ENCODE data around the gene DAPK2. TPM values are rescaled to one million over a fixed set of nuclear protein-coding genes. Genes with fewer than 3 reads are reported as not detected.
"Not testable (repeated sequence)": the region's sequence is repeated elsewhere in the genome, so short reads cannot be mapped to it uniquely, and the experiment has no call there.

DAPK2 gene
- total RNA-seq, 2 donors from 2014 or later = 1.6 to 2.7 TPM

- H3K36me3 Mint-ChIP-seq (ENCODE audit: low read depth) = peaks cover 2% of the 10 kb centered on the region
- peaks cover 5% of the 10 kb centered on the region for H3K27me3 Mint-ChIP-seq
- peak overlapping the region; percentile 84 for H3K27ac Mint-ChIP-seq
- H3K4me3 Mint-ChIP-seq = no peak overlapping the region
- H3K4me1 Mint-ChIP-seq = peaks cover 24% of the 10 kb centered on the region
- no peak for DNase-seq
- H3K9me3 ChIP-seq (ENCODE audit: control insufficient read depth, low read length, poor library complexity, severe bottlenecking) = no peaks in the 10 kb centered on the region
- ATAC-seq = no peak
Measured at GRCh38 chr15:63967616-63968015, 78.7 kb downstream of the DAPK2 start.

GRCh38 chr15:63962947-63963721 is 83.2 kb downstream of the DAPK2 start:
- not testable (repeated sequence) for H3K36me3 Mint-ChIP-seq (ENCODE audit: low read depth); H3K27ac Mint-ChIP-seq; ATAC-seq; H3K27me3 Mint-ChIP-seq; H3K9me3 ChIP-seq (ENCODE audit: control insufficient read depth, low read length, poor library complexity, severe bottlenecking); DNase-seq; H3K4me1 Mint-ChIP-seq; H3K4me3 Mint-ChIP-seq

GRCh38 chr15:63953524-63953923 is 92.8 kb downstream of the DAPK2 start:
- no peak overlapping the region for H3K27ac Mint-ChIP-seq
- H3K4me1 Mint-ChIP-seq = no peaks in the 10 kb centered on the region
- H3K27me3 Mint-ChIP-seq = no peaks in the 10 kb centered on the region

DNA sequence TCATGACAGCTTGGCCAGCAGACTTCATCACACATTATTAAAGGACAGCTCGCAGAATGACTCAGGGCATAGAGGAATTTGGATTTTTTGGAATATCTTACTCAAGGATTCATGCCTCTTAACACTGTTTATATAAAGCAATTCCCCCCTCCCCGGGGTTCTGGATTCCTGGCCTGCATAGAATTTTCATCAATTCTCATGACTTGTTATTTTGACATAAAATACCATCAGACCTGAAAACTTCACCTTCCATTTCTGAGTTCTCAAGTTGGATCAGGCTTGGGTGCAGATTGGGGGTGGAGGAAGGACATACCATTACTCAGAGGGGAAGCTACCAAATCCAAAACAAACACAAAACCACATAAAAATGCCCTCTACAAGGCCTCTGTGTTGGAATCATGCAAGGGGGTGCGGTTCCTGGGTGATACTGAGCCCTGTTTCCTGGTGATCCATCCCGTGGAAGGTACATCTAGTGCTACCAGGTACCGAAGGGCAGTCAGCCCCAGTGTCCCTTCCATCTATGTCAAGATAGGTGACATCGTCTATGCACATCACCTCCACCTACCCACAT is 95.3 kb downstream of the DAPK2 start:
- Mint-ChIP-seq H3K4me1 (no peaks in the 10 kb centered on the region), H3K4me3 (no peak overlapping the region), H3K27me3 (no peaks in the 10 kb centered on the region), H3K27ac (no peak overlapping the region), H3K36me3 (ENCODE audit: low read depth) (no peaks in the 10 kb centered on the region)
- H3K9me3 ChIP-seq (ENCODE audit: control insufficient read depth, low read length, poor library complexity, severe bottlenecking) = no peaks in the 10 kb centered on the region
- ATAC-seq (no peak), DNase-seq (no peak)

More at GRCh38 chr15:63953524-63953923, 92.8 kb downstream of the DAPK2 start:
- DNase-seq (no peak), ATAC-seq (no peak)
- H3K4me3 Mint-ChIP-seq = no peak overlapping the region
- H3K9me3 ChIP-seq (ENCODE audit: control insufficient read depth, low read length, poor library complexity, severe bottlenecking) = no peaks in the 10 kb centered on the region
- H3K36me3 Mint-ChIP-seq (ENCODE audit: low read depth) = no peaks in the 10 kb centered on the region

- H3K9me3 ChIP-seq (ENCODE audit: control insufficient read depth, low read length, poor library complexity, severe bottlenecking) = no peaks in the 10 kb centered on the region
- peaks cover 10% of the 10 kb centered on the region for H3K4me1 Mint-ChIP-seq
- no peaks in the 10 kb centered on the region for H3K36me3 Mint-ChIP-seq (ENCODE audit: low read depth)
- H3K27me3 Mint-ChIP-seq = no peaks in the 10 kb centered on the region
- ATAC-seq (no peak), DNase-seq (no peak)
- no peak overlapping the region for H3K27ac Mint-ChIP-seq
- H3K4me3 Mint-ChIP-seq = no peak overlapping the region
Measured at GRCh38 chr15:63948971-63949370, 97.3 kb downstream of the DAPK2 start.

DNA sequence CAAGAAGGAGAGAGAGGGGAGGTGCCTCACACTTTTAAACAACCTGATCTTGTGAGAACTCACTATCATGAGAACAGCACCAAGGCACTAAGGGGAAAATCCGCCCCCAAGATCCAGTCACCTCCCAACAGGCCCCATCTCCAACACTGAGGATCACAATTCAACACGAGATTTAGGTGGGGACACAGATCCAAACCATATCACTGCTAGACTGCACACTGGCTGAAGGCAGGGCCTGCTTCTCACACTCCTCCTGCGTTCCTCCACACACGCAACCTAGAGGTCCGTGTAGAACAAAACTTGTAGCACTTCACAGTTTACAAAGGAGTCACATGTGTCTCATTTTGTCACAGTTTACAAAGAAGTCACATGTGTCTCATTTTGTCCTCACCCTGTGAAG is 97.8 kb downstream of the DAPK2 start:
- Mint-ChIP-seq H3K27ac (no peak overlapping the region), H3K27me3 (no peaks in the 10 kb centered on the region), H3K4me1 (peaks cover 10% of the 10 kb centered on the region), H3K4me3 (no peak overlapping the region), H3K36me3 (ENCODE audit: low read depth) (no peaks in the 10 kb centered on the region)
- ATAC-seq (no peak), DNase-seq (no peak)
- no peaks in the 10 kb centered on the region for H3K9me3 ChIP-seq (ENCODE audit: control insufficient read depth, low read length, poor library complexity, severe bottlenecking)

DNA sequence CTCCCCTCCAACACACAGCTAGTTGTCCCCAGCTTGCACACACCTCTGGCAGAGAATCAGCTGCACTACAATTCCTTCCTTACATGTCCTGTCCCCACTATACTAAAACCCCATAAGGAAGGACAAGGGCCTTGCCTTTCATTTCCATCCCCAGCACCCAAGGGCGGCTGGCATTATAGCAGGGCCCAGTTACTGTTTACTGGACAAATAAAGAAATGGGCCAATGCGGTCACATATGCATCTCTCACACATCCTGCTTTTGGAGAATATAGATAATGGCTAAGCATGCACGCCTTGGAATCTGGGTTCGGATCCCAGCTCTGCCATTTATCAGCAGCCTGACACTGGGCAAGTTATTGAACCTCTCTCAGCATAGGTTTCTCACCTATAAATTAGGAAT is 99.1 kb downstream of the DAPK2 start:
- Mint-ChIP-seq H3K4me1 (peaks cover 13% of the 10 kb centered on the region), H3K36me3 (ENCODE audit: low read depth) (no peaks in the 10 kb centered on the region), H3K27me3 (no peaks in the 10 kb centered on the region), H3K4me3 (no peak overlapping the region), H3K27ac (no peak overlapping the region)
- H3K9me3 ChIP-seq (ENCODE audit: control insufficient read depth, low read length, poor library complexity, severe bottlenecking) = no peaks in the 10 kb centered on the region
- DNase-seq (no peak), ATAC-seq (no peak)

GRCh38 chr15:63946524-63947065 is 99.7 kb downstream of the DAPK2 start:
- Mint-ChIP-seq H3K27ac (no peak overlapping the region), H3K36me3 (ENCODE audit: low read depth) (no peaks in the 10 kb centered on the region), H3K4me1 (peaks cover 13% of the 10 kb centered on the region), H3K4me3 (no peak overlapping the region), H3K27me3 (no peaks in the 10 kb centered on the region)
- no peak for ATAC-seq
- no peak for DNase-seq
- H3K9me3 ChIP-seq (ENCODE audit: control insufficient read depth, low read length, poor library complexity, severe bottlenecking) = no peaks in the 10 kb centered on the region

GRCh38 chr15:63945838-63946298 is 100.4 kb downstream of the DAPK2 start:
- Mint-ChIP-seq H3K36me3 (ENCODE audit: low read depth) (no peaks in the 10 kb centered on the region), H3K4me1 (peaks cover 13% of the 10 kb centered on the region), H3K4me3 (no peak overlapping the region), H3K27ac (no peak overlapping the region), H3K27me3 (no peaks in the 10 kb centered on the region)
- DNase-seq (no peak), ATAC-seq (no peak)
- no peaks in the 10 kb centered on the region for H3K9me3 ChIP-seq (ENCODE audit: control insufficient read depth, low read length, poor library complexity, severe bottlenecking)

DNA sequence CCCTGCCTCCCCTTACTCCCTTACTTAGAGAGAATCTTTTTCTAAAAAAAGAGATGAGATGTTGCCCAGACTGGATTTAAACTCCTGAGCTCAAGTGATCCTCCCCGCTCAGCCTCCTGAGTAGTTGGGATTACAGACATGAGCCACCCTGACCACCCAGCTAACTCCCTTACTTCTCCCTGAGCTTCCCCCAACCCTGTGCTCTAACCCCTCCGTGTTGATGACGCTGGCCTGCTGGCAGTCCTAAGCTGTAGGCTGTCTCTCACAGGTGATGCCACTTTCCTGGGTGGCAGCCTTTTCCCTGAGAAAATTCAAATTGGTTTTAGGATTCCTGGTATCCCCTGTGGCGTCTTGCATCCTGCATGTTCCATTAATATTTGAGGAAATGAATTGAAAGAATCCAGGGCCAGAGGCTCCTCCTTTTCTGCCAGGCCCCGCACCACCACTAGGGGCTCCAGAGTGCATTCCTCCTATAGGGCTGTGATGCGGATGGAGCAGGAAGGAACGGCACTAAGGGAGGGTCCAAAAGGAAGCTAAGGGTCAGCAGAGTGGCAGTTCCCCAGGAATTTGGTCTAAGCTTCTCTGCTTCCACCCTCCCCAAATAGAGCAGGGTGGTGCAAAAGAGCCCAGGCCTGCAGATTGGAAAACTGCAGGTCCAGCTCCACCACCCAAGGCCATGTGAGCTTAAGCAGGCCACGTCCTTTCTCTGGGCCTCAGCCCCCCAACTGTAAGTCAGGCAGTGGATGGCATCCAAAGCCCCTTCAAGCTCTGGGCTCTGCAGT is 101.1 kb downstream of the DAPK2 start:
- Mint-ChIP-seq H3K36me3 (ENCODE audit: low read depth) (no peaks in the 10 kb centered on the region), H3K27me3 (no peaks in the 10 kb centered on the region), H3K27ac (peak overlapping the region; percentile 89), H3K4me3 (peak overlapping the region; percentile 72), H3K4me1 (peaks cover 13% of the 10 kb centered on the region)
- H3K9me3 ChIP-seq (ENCODE audit: control insufficient read depth, low read length, poor library complexity, severe bottlenecking) = no peaks in the 10 kb centered on the region
- DNase-seq (peak; percentile 39 to 60 (median 42)), ATAC-seq (peak; percentile 94)

- H3K9me3 ChIP-seq (ENCODE audit: control insufficient read depth, low read length, poor library complexity, severe bottlenecking) = no peaks in the 10 kb centered on the region
- Mint-ChIP-seq H3K36me3 (ENCODE audit: low read depth) (no peaks in the 10 kb centered on the region), H3K4me3 (no peak overlapping the region), H3K27ac (peak overlapping the region; percentile 89), H3K27me3 (no peaks in the 10 kb centered on the region), H3K4me1 (peaks cover 19% of the 10 kb centered on the region)
- ATAC-seq (no peak), DNase-seq (no peak)
Measured at GRCh38 chr15:63944681-63944955, 101.7 kb downstream of the DAPK2 start.

- Mint-ChIP-seq H3K4me3 (no peak overlapping the region), H3K27me3 (no peaks in the 10 kb centered on the region), H3K36me3 (ENCODE audit: low read depth) (no peaks in the 10 kb centered on the region), H3K4me1 (peaks cover 25% of the 10 kb centered on the region), H3K27ac (peak overlapping the region; percentile 89)
- no peaks in the 10 kb centered on the region for H3K9me3 ChIP-seq (ENCODE audit: control insufficient read depth, low read length, poor library complexity, severe bottlenecking)
- ATAC-seq = no peak
- no peak for DNase-seq
Measured at GRCh38 chr15:63943829-63944680, 102.2 kb downstream of the DAPK2 start.

All from T-helper 17 cell (primary cell).